Lower leg skin (tissue), 4 donors: ENCODE data around the gene CSTB. TPM values are rescaled to one million over a fixed set of nuclear protein-coding genes. Genes with fewer than 3 reads are reported as not detected.

ENCODE experiments used
- DNase-seq, 2 donors: peaks; one replicate each; pipeline ENCODE4 v3.0.0-alpha.2; 2019; ENCODE audit warnings: low spot score in 2 of 2
- H3K4me3 ChIP-seq: fragments of 200-600 bp; sonication (generic); 2 replicates; pipeline ENCODE4 v1.5.1; 2017; ENCODE audit warnings: mild to moderate bottlenecking, low read depth; ENCODE audit not compliant: poor library complexity, severe bottlenecking
- CTCF ChIP-seq, 3 donors: fragments of 450-650 bp; IDR thresholded peaks; one replicate each; pipeline ENCODE4 v1.5.1; 2016; ENCODE audit warnings: antibody characterized with exemption in 3 of 3, mild to moderate bottlenecking in 3 of 3, moderate library complexity in 2 of 3
- POLR2A ChIP-seq, 2 donors: fragments of 450-650 bp; IDR thresholded peaks; one replicate each; pipeline ENCODE4 v1.6.1; 2016 to 2017; ENCODE audit warnings: antibody characterized with exemption in 2 of 2, mild to moderate bottlenecking in 1 of 2, moderate library complexity in 1 of 2
- WGBS, 2 donors: methylation state at CpG; one replicate each; pipeline ENCODE4 v1.1.5; 2018; 5-methylcytosine and 5-hydroxymethylcytosine counted together
- intact Hi-C: fragments of 100-400 bp; cut with DNase I; formaldehyde crosslinking; loops from one replicate; pipeline ENCODE4 v1.15.0; 2023; ENCODE audit warnings: low total_unique reads
- total RNA-seq, 4 donors: library from RNA; depleted of rRNA; stranded (reverse); fragments of >200 nt; gene quantifications; one replicate each; pipeline ENCODE4 v1.1.0, GENCODE V29; 2016

Gene CSTB
- total RNA-seq, 4 donors from 2014 or later = 11.0 to 29.3 (median 21.8) TPM

GRCh38 chr21:43735236-43736091, 40.6 kb downstream of the CSTB start:
- DNase-seq = no peak
- no peak for TF ChIP-seq POLR2A (IDR thresholded peaks at IDR 0.05)
- no peak for TF ChIP-seq CTCF (IDR thresholded peaks at IDR 0.05)
- intact Hi-C loops = no loop called here
- no peak overlapping the region for H3K4me3 ChIP-seq
- WGBS, 2 donors = 88 to 91% methylated on average over 19 to 20 of the region's 22 CpGs

DNA sequence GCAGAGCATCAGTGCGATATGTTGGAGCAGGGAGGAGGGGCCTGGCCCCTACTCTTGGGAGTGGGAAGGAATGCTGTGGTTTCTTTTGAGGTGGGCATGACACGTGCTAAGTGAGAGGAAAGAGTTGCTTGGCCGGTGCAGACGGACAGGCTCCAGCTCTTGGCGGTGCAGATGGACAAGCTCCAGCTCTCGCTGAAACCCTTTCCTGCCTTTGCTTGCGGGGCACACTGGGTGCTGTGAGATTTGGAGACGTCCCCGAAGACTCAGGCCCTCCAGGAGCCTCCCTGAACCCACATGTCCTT, 41.2 kb downstream of the CSTB start:
- H3K4me3 ChIP-seq = no peak overlapping the region
- TF ChIP-seq POLR2A (IDR thresholded peaks at IDR 0.05) (no peak), CTCF (IDR thresholded peaks at IDR 0.05) (no peak)
- intact Hi-C loops = no loop called here
- DNase-seq = no peak
- 74% methylated on average over 9 of the region's 9 CpGs for WGBS, 2 donors

- H3K4me3 ChIP-seq = no peak overlapping the region
- TF ChIP-seq CTCF (IDR thresholded peaks at IDR 0.05) = no peak
- no peak for TF ChIP-seq POLR2A (IDR thresholded peaks at IDR 0.05)
- intact Hi-C loops = no loop called here
- 62 to 70% methylated on average over 24 of the region's 25 CpGs for WGBS, 2 donors
- no peak for DNase-seq
Measured at GRCh38 chr21:43734131-43734927, 41.8 kb downstream of the CSTB start.

- H3K4me3 ChIP-seq = no peak overlapping the region
- intact Hi-C loops = no loop called here
- TF ChIP-seq CTCF (IDR thresholded peaks at IDR 0.05) (no peak), POLR2A (IDR thresholded peaks at IDR 0.05) (no peak)
- DNase-seq = no peak
- 31 to 51% methylated on average over 10 to 15 of the region's 15 CpGs for WGBS, 2 donors
Measured at GRCh38 chr21:43733529-43734071, 42.5 kb downstream of the CSTB start.

GRCh38 chr21:43733060-43733459, 43.0 kb downstream of the CSTB start:
- no peak for DNase-seq
- H3K4me3 ChIP-seq = no peak overlapping the region
- 55 to 63% methylated on average over 10 of the region's 10 CpGs for WGBS, 2 donors
- TF ChIP-seq POLR2A (IDR thresholded peaks at IDR 0.05) (no peak), CTCF (IDR thresholded peaks at IDR 0.05) (no peak)
- intact Hi-C loops = no loop called here
